Measurements from ENCODE around the gene NUDT15.
A peak's percentile ranks its signal among the peaks of the same experiment; 100 is the strongest.
"Not testable (repeated sequence)": the region's sequence is repeated elsewhere in the genome, so short reads cannot be mapped to it uniquely, and the experiment has no call there.

The NUDT15 gene

DNA sequence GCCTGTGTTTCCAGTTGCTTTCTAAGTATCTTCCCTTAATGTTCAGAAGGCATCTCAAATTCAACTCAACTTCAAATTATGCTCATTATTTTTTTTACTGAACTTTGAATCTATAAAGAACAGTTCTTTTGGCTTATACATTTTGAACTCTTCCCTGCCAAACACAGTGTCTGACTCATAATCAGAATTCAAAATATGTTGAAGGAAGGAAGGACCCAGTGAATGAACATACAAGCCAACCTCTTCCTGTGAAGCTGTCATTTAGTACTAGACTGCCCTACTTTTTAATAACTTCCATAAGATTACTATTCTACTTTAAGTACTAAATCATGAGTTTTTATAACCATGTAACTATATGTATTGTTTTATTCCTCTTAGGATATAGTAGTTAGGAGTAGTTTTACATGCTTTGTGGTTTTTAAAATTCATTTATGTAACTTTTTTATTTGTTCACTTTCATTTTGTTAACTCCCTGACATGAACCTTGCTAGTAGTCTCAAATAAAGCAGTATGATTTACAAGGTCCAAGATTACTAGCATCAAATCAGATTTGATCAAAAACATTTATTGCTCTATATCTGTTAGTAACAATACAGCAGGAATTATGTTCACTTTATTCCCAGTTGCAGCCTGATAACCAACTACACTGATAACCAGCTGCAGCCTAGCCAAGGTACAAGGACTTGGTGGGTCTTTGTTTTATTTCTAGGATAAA, 6.4 kb downstream of the NUDT15 start:
- DNase-seq = no peak

DNA sequence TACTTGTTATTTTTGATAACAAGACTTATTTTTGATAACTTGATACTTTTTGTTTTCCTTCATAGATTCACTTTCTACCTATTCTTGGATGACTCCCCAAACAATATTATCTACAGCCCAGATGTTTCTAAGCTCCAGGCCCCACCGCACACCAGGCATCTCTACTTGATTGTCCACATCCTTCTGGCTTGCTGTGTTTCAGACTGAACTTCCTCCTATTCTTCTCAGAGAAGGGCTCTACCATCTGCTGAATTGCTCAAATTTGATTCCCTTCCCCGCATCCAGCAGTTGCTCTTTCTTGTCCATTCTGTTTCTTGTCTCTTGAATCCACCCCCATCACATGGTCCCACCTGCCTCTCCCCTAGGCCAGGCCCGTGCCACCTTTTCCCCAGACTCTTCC, 13.0 kb downstream of the NUDT15 start:
- DNase-seq = no peak

DNA sequence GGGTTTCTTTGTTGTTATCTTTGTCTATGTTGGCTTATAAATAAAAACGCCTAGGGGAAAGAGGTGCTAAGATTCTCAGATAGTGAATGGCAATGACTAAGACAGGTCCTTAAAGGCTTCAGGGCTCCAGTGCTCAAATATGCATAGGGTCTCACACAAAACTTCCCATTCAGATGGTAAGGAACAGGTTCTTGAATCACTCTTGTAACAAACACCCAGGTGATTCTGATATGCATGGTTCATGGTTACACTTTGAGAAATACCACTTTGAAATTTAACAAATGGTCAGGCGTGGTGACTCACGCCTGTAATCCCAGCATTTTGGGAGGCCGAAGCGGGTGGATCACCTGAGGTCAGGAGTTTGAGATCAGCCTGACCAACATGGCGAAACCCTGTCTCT, 17.1 kb downstream of the NUDT15 start:
- no peak for DNase-seq

DNA sequence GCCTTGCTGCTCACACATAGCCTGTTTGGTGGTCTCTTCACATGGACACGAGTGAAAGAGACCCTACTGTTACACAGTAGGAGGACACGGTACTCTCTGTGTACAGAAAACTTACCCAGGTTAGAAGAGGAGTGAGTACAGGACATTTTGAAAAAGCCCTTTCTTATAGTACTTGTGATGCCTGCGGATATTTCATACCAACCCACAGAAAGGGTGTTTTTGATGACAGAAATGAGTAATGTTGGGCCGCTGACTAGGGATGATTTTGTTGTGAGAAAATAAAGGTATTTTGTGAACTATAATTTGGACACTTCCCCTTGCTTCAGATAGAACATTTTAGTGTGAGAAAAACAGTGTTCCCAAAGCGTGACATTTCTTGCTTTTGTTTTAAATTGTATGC, 18.2 kb downstream of the NUDT15 start:
- no peak for DNase-seq

DNA sequence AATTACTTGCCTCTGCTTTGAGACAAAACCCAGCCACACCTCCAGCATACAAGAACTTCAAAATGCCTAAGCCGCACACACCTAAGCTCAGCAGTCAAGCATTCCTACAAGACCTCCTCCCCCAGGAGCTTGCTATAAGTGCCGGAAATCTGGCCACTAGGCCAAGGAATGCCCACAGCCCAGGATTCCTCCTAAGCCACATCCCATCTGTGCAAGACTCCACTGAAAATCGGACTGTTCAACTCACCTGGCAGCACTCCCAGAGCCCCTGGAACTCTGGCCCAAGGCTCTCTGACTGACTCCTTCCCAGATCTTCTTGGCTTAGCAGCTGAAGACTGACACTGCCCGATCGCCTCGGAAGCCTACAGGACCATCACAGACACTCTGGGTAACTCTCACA, 21.0 kb downstream of the NUDT15 start:
- not testable (repeated sequence) for DNase-seq

DNA sequence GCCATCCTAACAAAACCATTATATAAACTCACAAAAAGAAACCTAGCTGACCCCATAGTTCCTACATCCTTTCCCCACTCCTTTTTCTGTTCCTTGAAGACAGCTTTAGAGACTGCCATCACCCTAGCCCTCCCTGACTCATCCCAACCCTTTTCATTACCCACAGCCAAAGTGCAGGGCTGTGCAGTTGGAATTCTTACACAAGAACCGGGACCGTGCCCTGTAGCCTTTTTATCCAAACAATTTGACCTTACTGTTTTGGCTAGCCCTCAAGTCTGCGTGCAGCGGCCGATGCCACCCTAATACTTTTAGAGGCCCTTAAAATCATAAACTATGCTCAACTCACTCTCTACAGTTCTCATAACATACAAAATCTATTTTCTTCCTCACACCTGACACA, 22.4 kb downstream of the NUDT15 start:
- not testable (repeated sequence) for DNase-seq

DNA sequence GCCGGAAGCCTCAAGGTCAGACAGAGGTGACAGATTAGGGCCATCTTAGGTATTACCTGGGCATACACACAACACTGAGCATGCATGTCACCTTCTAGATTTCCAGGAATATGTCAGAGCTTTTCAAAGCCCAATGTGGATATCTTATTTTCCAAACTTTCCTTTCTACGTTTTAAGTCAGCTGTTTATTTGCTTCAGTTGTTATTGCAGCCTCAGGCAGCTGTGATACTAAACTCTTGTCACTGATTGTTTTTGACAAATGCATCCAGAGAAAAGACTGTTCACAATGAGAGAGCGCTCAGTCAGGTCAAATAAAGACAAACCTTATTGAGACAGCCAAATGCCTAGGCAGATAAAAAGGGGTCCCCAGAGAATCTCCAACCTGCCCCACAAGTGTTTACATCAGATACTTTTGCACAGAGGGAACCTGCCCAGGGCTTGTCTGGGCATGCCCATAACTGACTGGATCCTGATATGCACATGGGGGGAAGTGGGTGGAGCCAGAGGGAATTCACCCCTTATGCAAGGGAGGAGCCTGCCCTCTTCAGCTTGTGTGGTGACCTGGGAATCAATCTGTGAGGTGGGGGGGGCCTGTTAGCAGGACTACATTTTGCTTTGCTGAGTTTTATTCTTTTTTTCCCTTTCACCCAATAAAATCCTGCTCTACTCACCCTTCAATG, 28.9 kb downstream of the NUDT15 start:
- DNase-seq = no peak

DNA sequence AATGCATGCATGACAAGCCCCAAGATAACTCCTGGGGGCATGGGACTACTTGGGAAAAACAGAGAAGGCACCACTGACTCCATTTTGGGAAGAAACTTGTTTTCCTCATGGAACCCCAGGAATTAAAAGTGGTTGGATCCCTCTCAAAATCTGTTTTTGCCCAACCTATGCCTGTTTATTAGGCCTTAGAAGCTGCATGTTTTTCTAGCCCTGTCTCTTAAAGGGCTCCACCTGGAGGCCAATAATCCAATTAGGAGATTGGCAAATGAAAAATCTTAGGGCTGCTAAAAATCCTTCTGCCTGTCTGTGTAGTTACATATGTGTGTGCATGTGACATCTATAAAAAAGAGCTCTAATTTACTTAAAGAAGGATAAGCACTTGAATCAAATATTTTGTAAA, 30.5 kb downstream of the NUDT15 start:
- no peak for DNase-seq

DNA sequence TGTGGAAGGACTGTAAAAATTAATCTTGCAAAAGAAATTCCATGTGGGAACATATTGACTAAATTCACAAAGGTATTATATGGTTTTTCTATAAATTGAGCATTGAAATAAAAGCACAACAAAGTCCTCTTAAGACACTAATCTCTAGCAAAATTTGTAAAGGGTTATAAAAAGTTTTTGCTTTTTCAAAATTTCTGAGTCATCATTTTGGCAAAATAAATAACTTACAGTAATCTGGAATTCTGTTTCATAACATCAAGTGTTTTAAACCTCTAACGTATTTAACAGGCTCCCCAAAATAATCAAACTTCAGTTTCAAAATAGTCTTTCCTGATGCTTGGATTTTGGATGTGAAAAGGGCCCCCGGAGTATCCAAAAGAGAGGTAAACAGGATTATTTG, 31.4 kb downstream of the NUDT15 start:
- peak; percentile 2 for DNase-seq

DNA sequence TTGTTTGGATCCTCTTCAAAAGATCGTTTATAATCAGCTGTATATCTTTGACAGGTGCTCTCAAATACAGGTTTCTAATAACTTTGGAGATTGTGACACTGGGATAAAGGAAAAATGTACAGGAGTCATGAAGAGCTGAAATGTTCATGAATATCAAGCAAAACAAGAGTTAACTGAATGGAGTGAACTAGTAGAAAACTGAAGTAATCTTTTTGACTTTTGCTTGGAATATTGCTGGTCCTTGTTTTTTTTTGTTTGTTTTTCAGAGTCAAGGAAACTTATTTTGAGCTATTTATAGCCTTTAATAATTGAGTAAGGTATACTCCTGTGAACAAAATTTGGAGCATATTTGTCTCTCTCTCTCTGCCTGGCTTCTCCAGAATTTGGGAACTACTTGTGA, 32.0 kb downstream of the NUDT15 start:
- DNase-seq = peak; percentile 6

DNA sequence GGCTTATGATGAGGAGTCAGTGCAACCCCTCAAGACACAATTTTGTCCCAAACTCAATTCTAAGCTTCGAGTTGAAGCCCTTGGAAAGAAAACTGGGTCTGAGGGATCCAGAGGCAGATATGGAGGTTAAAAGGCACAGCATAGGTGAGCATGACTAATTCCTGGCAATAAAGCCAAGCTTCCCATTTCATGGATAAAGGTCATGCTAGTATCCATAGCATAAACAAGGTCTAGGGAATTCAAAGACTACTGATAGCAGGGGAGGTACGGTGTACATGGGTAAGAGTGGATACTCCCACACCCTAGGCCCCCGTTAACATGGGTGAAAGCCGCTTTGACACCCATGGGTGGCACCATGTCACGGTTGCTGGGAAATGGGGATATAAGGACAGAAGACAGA, 33.4 kb downstream of the NUDT15 start:
- peak; percentile 6 for DNase-seq

DNA sequence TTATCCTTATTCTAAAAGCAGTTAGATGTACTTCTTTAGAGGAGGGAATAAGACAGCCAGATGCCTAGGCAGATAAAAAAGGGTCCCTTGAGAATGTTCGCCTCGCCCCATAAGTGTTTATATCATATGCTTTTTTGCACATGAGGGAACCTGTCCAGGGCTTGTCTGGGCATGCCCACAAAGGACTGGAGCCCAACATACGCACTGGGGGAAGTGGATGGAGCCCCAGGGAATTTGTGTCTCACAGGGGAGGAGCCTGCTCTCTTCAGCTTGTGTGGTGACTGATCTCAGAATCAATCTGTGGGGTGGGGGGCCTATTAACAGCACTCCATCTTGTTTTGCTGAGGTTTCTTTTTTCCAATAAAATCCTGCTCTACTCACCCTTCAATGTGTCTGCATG, 34.8 kb downstream of the NUDT15 start:
- no peak for DNase-seq

DNA sequence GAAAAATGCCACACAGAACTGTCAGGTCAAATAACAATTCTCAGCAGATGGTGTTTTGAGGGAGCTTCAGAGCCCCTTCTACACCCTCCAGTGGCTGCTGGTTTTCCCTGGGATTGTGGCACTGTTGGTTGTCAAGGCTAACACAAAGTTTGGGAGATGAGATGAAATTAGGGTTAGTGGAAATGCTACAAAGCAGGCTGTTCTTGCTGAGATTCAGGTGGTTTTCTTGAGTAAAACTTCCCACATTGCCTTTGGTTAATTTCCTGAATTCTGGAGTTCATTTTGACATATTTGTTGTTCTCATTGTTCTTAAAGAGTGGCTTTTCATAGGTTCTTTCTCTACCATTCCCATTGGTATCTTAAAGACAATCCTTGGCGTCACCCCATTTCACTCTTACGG, 35.3 kb downstream of the NUDT15 start:
- DNase-seq = no peak

DNA sequence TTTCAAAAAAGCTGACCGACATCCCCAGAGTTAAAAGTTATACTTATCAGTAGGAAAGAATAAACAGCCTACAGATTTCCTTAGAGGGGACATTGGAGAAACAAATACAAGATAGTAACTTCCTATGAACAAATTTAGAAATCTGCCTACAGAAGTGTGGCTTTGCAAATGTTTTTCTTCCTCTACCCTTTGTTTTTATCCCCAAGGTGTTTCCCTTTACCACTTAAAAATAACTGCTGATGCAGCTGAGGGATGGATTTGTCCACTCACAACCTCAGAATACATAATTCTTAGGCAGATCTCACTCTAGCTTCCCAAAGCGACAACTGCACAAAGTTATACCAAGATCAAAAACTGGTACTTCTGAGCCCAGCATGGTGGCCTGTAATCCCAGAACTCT, 36.5 kb downstream of the NUDT15 start:
- no peak for DNase-seq

DNA sequence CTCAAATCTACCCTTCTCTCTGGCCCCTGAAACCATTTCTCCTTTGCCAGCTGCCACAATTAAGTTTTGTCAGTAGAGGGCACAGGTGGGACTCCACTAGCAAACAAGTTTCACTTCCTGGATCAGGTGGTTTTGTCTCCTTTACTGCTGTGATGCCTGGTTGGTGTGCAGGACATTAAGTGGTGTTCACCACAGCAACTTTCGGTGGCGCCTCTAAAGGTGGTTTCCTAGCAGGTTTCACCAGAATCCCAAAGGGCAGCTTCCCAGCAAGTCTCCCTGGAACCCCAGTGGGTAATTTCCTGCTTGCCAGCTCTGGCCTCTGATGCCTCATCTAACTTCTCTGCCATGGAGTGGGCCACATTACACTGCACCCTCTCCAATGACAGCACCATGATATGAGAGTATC, 40.7 kb downstream of the NUDT15 start:
- peak; percentile 27 for DNase-seq

DNA sequence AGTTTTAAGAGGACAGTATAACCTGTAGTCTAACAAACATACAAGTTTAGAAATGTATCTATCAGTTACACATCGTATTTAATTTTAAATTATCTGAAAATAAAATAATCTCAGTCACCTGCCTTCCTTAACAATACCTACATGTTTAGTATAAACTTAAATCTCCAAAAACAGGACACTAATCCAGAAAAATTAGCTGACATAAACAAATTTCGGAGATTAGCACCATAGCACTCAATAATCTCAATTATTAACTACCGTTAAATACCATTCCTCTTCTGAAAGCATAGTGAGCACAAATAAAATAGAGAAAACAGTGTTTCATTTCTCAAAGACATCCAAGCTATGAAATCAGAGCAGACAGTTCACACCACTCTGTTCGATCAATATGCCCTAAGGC, 44.2 kb downstream of the NUDT15 start:
- DNase-seq = no peak

DNA sequence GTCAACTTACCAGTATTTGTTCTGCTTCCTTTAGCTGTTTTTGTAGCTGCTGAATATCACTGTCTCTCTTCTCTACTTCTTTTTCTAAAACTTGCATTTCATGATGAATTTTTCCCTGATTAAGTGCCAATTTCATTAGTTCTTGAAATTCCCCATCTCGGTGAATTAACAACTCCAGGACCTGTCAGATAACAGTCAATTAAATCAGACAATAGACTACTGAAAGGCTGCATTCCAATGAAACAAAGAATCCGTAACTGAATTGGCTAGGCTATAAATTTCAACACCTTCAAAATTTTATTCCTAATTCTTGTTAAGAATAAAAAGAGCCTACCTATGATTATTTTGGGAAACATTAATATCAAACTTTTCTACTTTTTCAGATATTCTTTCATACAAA, 48.7 kb downstream of the NUDT15 start:
- DNase-seq = no peak

DNA sequence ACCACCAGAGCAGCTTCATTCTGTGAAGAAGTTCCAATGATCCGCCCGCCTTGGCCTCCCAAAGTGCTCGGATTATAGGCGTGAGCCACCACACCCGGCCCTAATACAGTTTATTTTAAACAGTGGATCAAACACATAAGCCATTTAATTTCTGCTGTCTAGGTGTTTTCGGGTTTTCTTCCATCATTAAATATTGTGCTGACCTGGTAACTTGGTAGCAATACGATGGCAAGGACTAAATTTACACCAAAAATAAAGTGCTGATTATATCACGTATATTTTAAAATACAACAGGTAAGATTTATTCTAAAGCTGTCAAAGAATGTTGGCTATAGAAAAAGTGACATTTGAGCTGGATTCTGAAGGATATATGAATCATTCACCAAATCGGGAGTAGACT, 56.1 kb downstream of the NUDT15 start:
- DNase-seq = no peak

DNA sequence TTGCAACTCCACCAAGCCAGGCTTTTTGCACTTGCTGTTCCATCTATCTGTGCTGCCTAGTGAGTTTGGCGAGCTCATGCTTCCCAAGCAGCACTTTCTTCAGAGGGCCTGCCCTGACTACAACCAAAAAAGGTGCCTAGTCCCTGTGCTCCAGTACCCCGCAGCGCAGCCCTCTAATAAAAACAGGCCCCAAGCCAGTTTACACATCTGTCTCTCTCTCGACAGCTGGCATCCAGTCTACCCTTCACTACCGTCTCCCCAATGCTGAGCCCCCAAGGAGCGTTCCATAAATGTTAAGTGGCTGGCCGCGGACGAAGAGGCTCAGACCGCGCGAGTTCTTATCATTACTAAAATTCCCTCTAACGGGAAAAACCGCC, 56.9 kb downstream of the NUDT15 start:
- peak; percentile 41 for DNase-seq

DNA sequence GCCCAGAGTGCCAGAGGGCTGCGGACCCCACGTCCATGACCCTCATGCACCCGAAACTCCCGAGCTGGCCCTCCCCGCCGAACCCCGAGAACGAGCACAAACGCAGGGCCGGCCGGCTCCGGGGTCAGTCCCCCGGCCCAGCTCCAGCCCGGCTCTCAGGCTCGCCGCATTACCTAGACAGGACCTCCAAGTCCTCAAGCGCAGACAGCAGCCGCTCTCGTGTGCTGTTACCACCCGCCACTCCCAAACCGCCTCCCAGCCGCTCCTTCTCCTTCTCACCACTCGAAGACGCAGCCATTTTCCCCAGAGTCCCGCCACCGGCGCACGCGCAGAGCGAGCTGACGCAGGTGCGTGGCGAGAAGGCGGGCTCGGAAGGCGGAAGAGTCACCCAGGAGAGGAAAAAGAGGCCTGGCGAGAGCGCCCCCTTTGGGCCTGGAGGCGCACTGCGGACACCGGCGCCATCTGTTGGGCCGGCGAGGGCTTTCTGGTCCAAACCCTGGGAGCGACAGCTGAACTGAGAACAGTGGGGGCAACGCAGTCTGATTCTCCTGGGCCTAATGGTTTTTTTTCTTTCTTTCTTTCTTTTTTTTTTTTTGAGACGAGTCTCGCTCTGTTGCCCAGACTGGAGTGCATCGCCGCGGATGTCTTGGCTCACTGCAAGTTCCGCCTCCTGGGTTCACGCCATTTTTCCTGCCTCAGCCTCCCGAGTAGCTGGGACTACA, 57.4 kb downstream of the NUDT15 start, which contains the start of gene MED4:
Gene MED4, minus strand, starts transcription at position 324 of the 722 bp plus-strand sequence. Its CDS starts 26 bp downstream, at position 298.
- peak; percentile 94 for DNase-seq

DNA sequence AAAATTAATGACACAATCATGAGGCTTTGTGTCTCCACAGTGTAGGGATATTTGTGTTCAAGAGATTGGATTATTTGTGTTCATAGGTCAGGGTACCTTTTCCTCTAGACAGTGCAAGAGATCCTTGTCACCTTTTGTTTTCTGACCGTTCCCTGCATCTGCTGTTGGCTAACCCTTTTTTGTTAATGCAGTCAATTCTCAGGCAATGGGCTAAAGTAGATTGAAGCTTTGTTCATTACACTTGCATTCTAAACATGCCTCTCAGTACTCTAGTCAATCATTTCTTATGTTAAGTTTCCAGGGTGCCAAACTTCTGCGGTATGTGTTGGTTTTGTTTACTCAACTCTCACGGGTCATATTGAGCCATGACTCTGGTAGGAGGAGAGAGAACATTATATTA, 59.1 kb downstream of the NUDT15 start:
- no peak for DNase-seq
